ENCODE results near the gene SBK2.
"Not testable (repeated sequence)": the region's sequence is repeated elsewhere in the genome, so short reads cannot be mapped to it uniquely, and the experiment has no call there.

SBK2 gene

GRCh38 chr19:55500368-55500952 lies 36.5 kb downstream of the SBK2 start:
- Histone ChIP-seq H3K27me3 (ENCODE audit: low read length) (no peaks in the 10 kb centered on the region), H3K9me3 (ENCODE audit: insufficient read depth, low read length) (no peaks in the 10 kb centered on the region), H3K27ac (ENCODE audit: low read depth, low read length) (no peak overlapping the region), H3K4me2 (ENCODE audit: low read depth, low read length, poor library complexity, severe bottlenecking) (no peak overlapping the region), H3K4me3 (ENCODE audit: insufficient read depth, low read length, poor library complexity, severe bottlenecking) (no peak overlapping the region), H3K9me2 (replicated peaks; ENCODE audit: insufficient read depth, low read length) (no peaks in the 10 kb centered on the region), H3K9ac (ENCODE audit: low read length) (no peak overlapping the region), H3F3A (ENCODE audit: insufficient read depth) (no peaks in the 10 kb centered on the region), H3K36me3 (ENCODE audit: low read length) (no peaks in the 10 kb centered on the region), H4K20me1 (ENCODE audit: low read depth, low read length) (no peaks in the 10 kb centered on the region), H2AFZ (ENCODE audit: low read depth, low read length, severe bottlenecking) (no peak overlapping the region), H3K79me2 (ENCODE audit: insufficient read depth, low read length) (no peaks in the 10 kb centered on the region)
- TF ChIP-seq EZH2phosphoT487 (conservative IDR thresholded peaks at IDR 0.05; ENCODE audit: low read length) (no peak), CTCF (IDR thresholded peaks at IDR 0.05; ENCODE audit: insufficient read depth, low read length, poor library complexity, severe bottlenecking) (no peak)

DNA sequence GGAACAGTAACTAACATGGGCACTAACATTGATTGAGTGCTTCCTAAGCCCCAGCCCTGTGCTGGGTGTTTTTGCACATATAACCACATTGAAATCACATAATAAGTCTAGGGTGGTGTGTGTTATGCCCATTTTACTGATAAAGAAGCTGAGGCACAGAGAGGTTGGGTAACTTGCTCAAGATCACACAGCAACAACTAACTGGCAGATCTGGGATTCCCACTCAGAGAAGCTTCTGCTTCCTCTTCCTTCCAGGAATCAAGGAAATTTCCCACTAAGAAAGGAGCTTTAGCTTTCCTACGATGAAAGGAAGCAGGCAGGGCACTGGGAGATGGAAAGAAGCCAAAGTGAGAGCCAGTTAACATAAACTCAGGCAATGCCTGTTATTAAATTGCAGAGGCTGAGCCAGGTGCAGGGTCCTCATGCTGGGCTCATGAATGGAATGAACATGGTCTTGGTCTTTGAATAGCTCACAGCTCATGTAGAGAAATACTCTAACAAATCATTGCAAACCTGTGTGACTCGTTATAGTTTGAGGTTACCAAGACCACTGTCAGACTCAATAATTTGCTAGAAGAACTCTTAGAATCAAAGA lies 38.6 kb downstream of the SBK2 start:
- H3K27ac ChIP-seq (ENCODE audit: low read depth, low read length), result no peak overlapping the region
- H3F3A ChIP-seq (ENCODE audit: insufficient read depth), result no peaks in the 10 kb centered on the region
- TF ChIP-seq CTCF (IDR thresholded peaks at IDR 0.05; ENCODE audit: insufficient read depth, low read length, poor library complexity, severe bottlenecking) (no peak), EZH2phosphoT487 (conservative IDR thresholded peaks at IDR 0.05; ENCODE audit: low read length) (no peak)
- no peaks in the 10 kb centered on the region for H3K79me2 ChIP-seq (ENCODE audit: insufficient read depth, low read length)
- H3K36me3 ChIP-seq (ENCODE audit: low read length), result no peaks in the 10 kb centered on the region
- H2AFZ ChIP-seq (ENCODE audit: low read depth, low read length, severe bottlenecking), result no peak overlapping the region
- no peaks in the 10 kb centered on the region for H3K9me2 ChIP-seq (replicated peaks; ENCODE audit: insufficient read depth, low read length)
- no peaks in the 10 kb centered on the region for H4K20me1 ChIP-seq (ENCODE audit: low read depth, low read length)
- no peaks in the 10 kb centered on the region for H3K9me3 ChIP-seq (ENCODE audit: insufficient read depth, low read length)
- no peak overlapping the region for H3K4me2 ChIP-seq (ENCODE audit: low read depth, low read length, poor library complexity, severe bottlenecking)
- H3K27me3 ChIP-seq (ENCODE audit: low read length), result no peaks in the 10 kb centered on the region
- H3K9ac ChIP-seq (ENCODE audit: low read length), result no peak overlapping the region
- no peak overlapping the region for H3K4me3 ChIP-seq (ENCODE audit: insufficient read depth, low read length, poor library complexity, severe bottlenecking)

GRCh38 chr19:55497763-55498162 lies 39.2 kb downstream of the SBK2 start:
- Histone ChIP-seq H3K27me3 (ENCODE audit: low read length) (no peaks in the 10 kb centered on the region), H4K20me1 (ENCODE audit: low read depth, low read length) (no peaks in the 10 kb centered on the region), H3K9me2 (replicated peaks; ENCODE audit: insufficient read depth, low read length) (no peaks in the 10 kb centered on the region), H2AFZ (ENCODE audit: low read depth, low read length, severe bottlenecking) (no peak overlapping the region), H3K4me3 (ENCODE audit: insufficient read depth, low read length, poor library complexity, severe bottlenecking) (no peak overlapping the region), H3K79me2 (ENCODE audit: insufficient read depth, low read length) (no peaks in the 10 kb centered on the region), H3F3A (ENCODE audit: insufficient read depth) (no peaks in the 10 kb centered on the region), H3K27ac (ENCODE audit: low read depth, low read length) (no peak overlapping the region), H3K4me2 (ENCODE audit: low read depth, low read length, poor library complexity, severe bottlenecking) (no peak overlapping the region), H3K9me3 (ENCODE audit: insufficient read depth, low read length) (no peaks in the 10 kb centered on the region), H3K36me3 (ENCODE audit: low read length) (no peaks in the 10 kb centered on the region), H3K9ac (ENCODE audit: low read length) (no peak overlapping the region)
- no peak for TF ChIP-seq CTCF (IDR thresholded peaks at IDR 0.05; ENCODE audit: insufficient read depth, low read length, poor library complexity, severe bottlenecking)
- TF ChIP-seq EZH2phosphoT487 (conservative IDR thresholded peaks at IDR 0.05; ENCODE audit: low read length), result no peak

DNA sequence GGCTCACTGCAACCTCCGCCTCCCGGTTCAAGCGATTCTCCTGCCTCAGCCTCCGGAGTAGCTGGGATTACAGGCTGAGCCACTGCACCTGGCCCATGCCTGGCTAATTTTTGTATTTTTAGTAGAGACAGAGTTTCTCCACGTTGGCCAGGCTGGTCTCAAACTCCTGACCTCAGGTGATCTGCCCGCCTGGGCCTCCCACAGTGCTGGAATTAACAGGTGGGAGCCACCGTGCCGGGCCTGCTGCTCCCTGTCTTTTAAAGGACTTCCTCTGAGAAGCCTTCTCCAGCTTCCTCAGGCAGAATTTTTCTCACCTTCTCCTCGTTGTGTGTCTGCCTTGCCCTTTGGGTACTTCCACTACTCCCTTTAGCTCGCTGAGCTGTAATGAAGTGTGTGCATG lies 40.1 kb downstream of the SBK2 start:
- not testable (repeated sequence) for H3K9me3 ChIP-seq (ENCODE audit: insufficient read depth, low read length); H3K4me3 ChIP-seq (ENCODE audit: insufficient read depth, low read length, poor library complexity, severe bottlenecking); H3K27ac ChIP-seq (ENCODE audit: low read depth, low read length); H3K27me3 ChIP-seq (ENCODE audit: low read length); H4K20me1 ChIP-seq (ENCODE audit: low read depth, low read length); H2AFZ ChIP-seq (ENCODE audit: low read depth, low read length, severe bottlenecking); H3K9me2 ChIP-seq (replicated peaks; ENCODE audit: insufficient read depth, low read length); H3K79me2 ChIP-seq (ENCODE audit: insufficient read depth, low read length); H3K36me3 ChIP-seq (ENCODE audit: low read length); H3F3A ChIP-seq (ENCODE audit: insufficient read depth); H3K9ac ChIP-seq (ENCODE audit: low read length); H3K4me2 ChIP-seq (ENCODE audit: low read depth, low read length, poor library complexity, severe bottlenecking)
